ENCODE results near the gene GRAMD1B. TPM values are rescaled to one million over a fixed set of nuclear protein-coding genes. Genes with fewer than 3 reads are reported as not detected.

Gene GRAMD1B
- polyA plus RNA-seq, 3 donors, result 3.2 to 13.9 (median 3.3) TPM

- DNase-seq, result no peak
- Mint-ChIP-seq H3K9me3 (no peaks in the 10 kb centered on the region), H3K27me3 (ENCODE audit: low read depth in 3 of 3) (peaks cover 0 to 2% (median 0%) of the 10 kb centered on the region in 3 donors), H3K36me3 (peaks cover 6 to 12% of the 10 kb centered on the region in 2 donors), H3K4me1 (peaks cover 30% of the 10 kb centered on the region), H3K27ac (no peak overlapping the region), H3K4me3 (no peak overlapping the region)
- Histone ChIP-seq H3K4me2 (replicated peaks; ENCODE audit: extremely low read depth, low read length, poor library complexity, severe bottlenecking) (no peak overlapping the region), H3K9ac (ENCODE audit: insufficient read depth, low read length, poor library complexity, severe bottlenecking) (no peak overlapping the region), H3K79me2 (ENCODE audit: insufficient read depth, low read length) (peaks cover 11% of the 10 kb centered on the region), H2AFZ (ENCODE audit: insufficient read depth, low read depth, low read length, poor library complexity, severe bottlenecking) (no peak overlapping the region), H3K4me3 (replicated peaks in 1 of 3; ENCODE audit: low read depth in 2 of 3, low read length in 3 of 3) (no peak overlapping the region), H3K27ac (ENCODE audit: low read depth in 1 of 2, low read length in 2 of 2) (no peak overlapping the region), H3K9me3 (replicated peaks in 1 of 2; ENCODE audit: control insufficient read depth in 1 of 2, insufficient read depth in 1 of 2, low read length in 2 of 2) (no peaks in the 10 kb centered on the region), H3K27me3 (ENCODE audit: control insufficient read depth in 2 of 2, insufficient read depth in 2 of 2, low read length in 2 of 2) (no peaks in the 10 kb centered on the region), H4K20me1 (ENCODE audit: insufficient read depth, low read length) (peaks cover 57% of the 10 kb centered on the region), H3K4me1 (ENCODE audit: control insufficient read depth in 1 of 2, insufficient read depth in 2 of 2, low read length in 2 of 2) (peaks cover 7 to 8% of the 10 kb centered on the region in 2 donors), H3K36me3 (replicated peaks in 1 of 2; ENCODE audit: control insufficient read depth in 1 of 2, insufficient read depth in 2 of 2, low read length in 2 of 2) (peaks cover 0 to 11% of the 10 kb centered on the region in 2 donors)
- intact Hi-C loops (cut with micrococcal nuclease), result no loop called here
- no peak for TF ChIP-seq CTCF (IDR thresholded peaks at IDR 0.05)
- WGBS (ENCODE audit: insufficient coverage), result no CpG with 5 or more reads among the region's 2 CpGs
These were observed 143.2 kb downstream of the GRAMD1B start for GRCh38 chr11:123573286-123573685.

GRCh38 chr11:123575441-123575840, 145.4 kb downstream of the GRAMD1B start:
- Histone ChIP-seq H3K9me3 (replicated peaks in 1 of 2; ENCODE audit: control insufficient read depth in 1 of 2, insufficient read depth in 1 of 2, low read length in 2 of 2) (no peaks in the 10 kb centered on the region), H3K27ac (ENCODE audit: low read depth in 1 of 2, low read length in 2 of 2) (no peak overlapping the region), H3K9ac (ENCODE audit: insufficient read depth, low read length, poor library complexity, severe bottlenecking) (no peak overlapping the region), H3K4me2 (replicated peaks; ENCODE audit: extremely low read depth, low read length, poor library complexity, severe bottlenecking) (no peak overlapping the region), H3K4me1 (ENCODE audit: control insufficient read depth in 1 of 2, insufficient read depth in 2 of 2, low read length in 2 of 2) (peaks cover 7 to 8% of the 10 kb centered on the region in 2 donors), H3K4me3 (replicated peaks in 1 of 3; ENCODE audit: low read depth in 2 of 3, low read length in 3 of 3) (no peak overlapping the region), H2AFZ (ENCODE audit: insufficient read depth, low read depth, low read length, poor library complexity, severe bottlenecking) (no peak overlapping the region), H3K36me3 (replicated peaks in 1 of 2; ENCODE audit: control insufficient read depth in 1 of 2, insufficient read depth in 2 of 2, low read length in 2 of 2) (peaks cover 0 to 26% of the 10 kb centered on the region in 2 donors), H3K79me2 (ENCODE audit: insufficient read depth, low read length) (peaks cover 11% of the 10 kb centered on the region), H4K20me1 (ENCODE audit: insufficient read depth, low read length) (peaks cover 63% of the 10 kb centered on the region), H3K27me3 (ENCODE audit: control insufficient read depth in 2 of 2, insufficient read depth in 2 of 2, low read length in 2 of 2) (no peaks in the 10 kb centered on the region)
- no peak for TF ChIP-seq CTCF (IDR thresholded peaks at IDR 0.05)
- peaks cover 20 to 28% of the 10 kb centered on the region in 2 donors for H3K36me3 Mint-ChIP-seq
- no peaks in the 10 kb centered on the region for H3K9me3 Mint-ChIP-seq
- H3K27me3 Mint-ChIP-seq (ENCODE audit: low read depth in 3 of 3), result peaks cover 0 to 2% (median 1%) of the 10 kb centered on the region in 3 donors
- no peak overlapping the region for H3K27ac Mint-ChIP-seq
- intact Hi-C loops (cut with micrococcal nuclease), result no loop called here
- no peak for DNase-seq
- WGBS (ENCODE audit: insufficient coverage), result 100% methylated on average over 3 of the region's 7 CpGs
- peaks cover 35% of the 10 kb centered on the region for H3K4me1 Mint-ChIP-seq
- no peak overlapping the region for H3K4me3 Mint-ChIP-seq

Data from CD14-positive monocyte (primary cell).